ENCODE measurements around the gene RARS1. TPM values are rescaled to one million over a fixed set of nuclear protein-coding genes. Genes with fewer than 3 reads are reported as not detected.

The RARS1 gene
- total and polyA plus RNA-seq, 2 experiments from 2014 or later: 56.2 to 187 TPM

DNA sequence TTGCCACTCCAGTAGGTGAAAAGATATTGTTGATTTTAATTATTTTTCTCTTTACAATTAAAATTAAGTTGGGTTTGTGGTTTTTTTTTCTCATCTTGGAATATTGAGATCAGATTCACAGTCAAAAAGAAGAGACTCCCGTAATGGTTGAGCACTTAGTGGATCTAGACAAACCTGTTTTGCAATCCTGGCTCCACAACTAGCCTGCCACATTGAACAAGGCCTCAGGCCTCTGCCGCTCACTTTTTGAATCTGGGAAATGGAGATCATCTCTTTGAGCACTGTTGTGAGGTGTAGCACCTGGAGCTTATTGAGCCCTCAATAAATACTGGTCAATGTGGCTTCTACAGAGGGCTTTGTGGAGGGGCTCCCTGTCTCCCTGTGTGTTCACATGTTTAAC is 37.1 kb upstream of the RARS1 start:
- Histone ChIP-seq H3K4me1 (ENCODE audit: insufficient read depth) (no peaks in the 10 kb centered on the region), H3K27ac (no peak overlapping the region), H3K27me3 (no peaks in the 10 kb centered on the region), H3K4me3 (no peak overlapping the region), H3K36me3 (replicated peaks; ENCODE audit: insufficient read depth, low read depth) (no peaks in the 10 kb centered on the region), H3K79me2 (no peaks in the 10 kb centered on the region), H3K9me3 (ENCODE audit: low read depth) (no peaks in the 10 kb centered on the region), H3K9me2 (replicated peaks; ENCODE audit: insufficient read depth) (no peaks in the 10 kb centered on the region), H2AFZ (no peak overlapping the region), H3K4me2 (no peak overlapping the region), H4K20me1 (ENCODE audit: insufficient read depth, poor library complexity, severe bottlenecking) (no peaks in the 10 kb centered on the region)
- TF ChIP-seq EZH2 (IDR thresholded peaks at IDR 0.05; ENCODE audit: borderline replicate concordance) (no peak), EZH2phosphoT487 (IDR thresholded peaks at IDR 0.05; ENCODE audit: low read depth, severe bottlenecking, unreplicated experiment) (no peak)
- TF ChIP-seq, protein P1, sequence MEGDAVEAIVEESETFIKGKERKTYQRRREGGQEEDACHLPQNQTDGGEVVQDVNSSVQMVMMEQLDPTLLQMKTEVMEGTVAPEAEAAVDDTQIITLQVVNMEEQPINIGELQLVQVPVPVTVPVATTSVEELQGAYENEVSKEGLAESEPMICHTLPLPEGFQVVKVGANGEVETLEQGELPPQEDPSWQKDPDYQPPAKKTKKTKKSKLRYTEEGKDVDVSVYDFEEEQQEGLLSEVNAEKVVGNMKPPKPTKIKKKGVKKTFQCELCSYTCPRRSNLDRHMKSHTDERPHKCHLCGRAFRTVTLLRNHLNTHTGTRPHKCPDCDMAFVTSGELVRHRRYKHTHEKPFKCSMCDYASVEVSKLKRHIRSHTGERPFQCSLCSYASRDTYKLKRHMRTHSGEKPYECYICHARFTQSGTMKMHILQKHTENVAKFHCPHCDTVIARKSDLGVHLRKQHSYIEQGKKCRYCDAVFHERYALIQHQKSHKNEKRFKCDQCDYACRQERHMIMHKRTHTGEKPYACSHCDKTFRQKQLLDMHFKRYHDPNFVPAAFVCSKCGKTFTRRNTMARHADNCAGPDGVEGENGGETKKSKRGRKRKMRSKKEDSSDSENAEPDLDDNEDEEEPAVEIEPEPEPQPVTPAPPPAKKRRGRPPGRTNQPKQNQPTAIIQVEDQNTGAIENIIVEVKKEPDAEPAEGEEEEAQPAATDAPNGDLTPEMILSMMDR (IDR thresholded peaks at IDR 0.05; ENCODE audit: poor library complexity): no peak
- 70% methylated on average over 2 of the region's 2 CpGs for WGBS (ENCODE audit: low lambda C conversion rate, missing lambda C conversion rate)
- no peak for DNase-seq (ENCODE audit: low spot score)

GRCh38 chr5:168451565-168451964 is 34.7 kb upstream of the RARS1 start:
- H3K27ac ChIP-seq: no peak overlapping the region
- 84% methylated on average over 3 of the region's 3 CpGs for WGBS (ENCODE audit: low lambda C conversion rate, missing lambda C conversion rate)
- no peak overlapping the region for H3K4me2 ChIP-seq
- no peaks in the 10 kb centered on the region for H4K20me1 ChIP-seq (ENCODE audit: insufficient read depth, poor library complexity, severe bottlenecking)
- H3K9me2 ChIP-seq (replicated peaks; ENCODE audit: insufficient read depth): no peaks in the 10 kb centered on the region
- H3K27me3 ChIP-seq: no peaks in the 10 kb centered on the region
- DNase-seq (ENCODE audit: low spot score): no peak
- H3K9me3 ChIP-seq (ENCODE audit: low read depth): no peaks in the 10 kb centered on the region
- no peaks in the 10 kb centered on the region for H3K4me1 ChIP-seq (ENCODE audit: insufficient read depth)
- H3K79me2 ChIP-seq: no peaks in the 10 kb centered on the region
- no peak overlapping the region for H2AFZ ChIP-seq
- TF ChIP-seq EZH2 (IDR thresholded peaks at IDR 0.05; ENCODE audit: borderline replicate concordance) (no peak), EZH2phosphoT487 (IDR thresholded peaks at IDR 0.05; ENCODE audit: low read depth, severe bottlenecking, unreplicated experiment) (no peak)
- TF ChIP-seq, protein P1 (IDR thresholded peaks at IDR 0.05; ENCODE audit: poor library complexity): no peak
- no peaks in the 10 kb centered on the region for H3K36me3 ChIP-seq (replicated peaks; ENCODE audit: insufficient read depth, low read depth)
- no peak overlapping the region for H3K4me3 ChIP-seq

GRCh38 chr5:168455201-168455600 is 31.1 kb upstream of the RARS1 start:
- no peak overlapping the region for H3K4me3 ChIP-seq
- no peaks in the 10 kb centered on the region for H3K27me3 ChIP-seq
- H4K20me1 ChIP-seq (ENCODE audit: insufficient read depth, poor library complexity, severe bottlenecking): no peaks in the 10 kb centered on the region
- WGBS (ENCODE audit: low lambda C conversion rate, missing lambda C conversion rate): 96% methylated on average over 12 of the region's 12 CpGs
- no peak overlapping the region for H2AFZ ChIP-seq
- TF ChIP-seq EZH2 (IDR thresholded peaks at IDR 0.05; ENCODE audit: borderline replicate concordance) (no peak), EZH2phosphoT487 (IDR thresholded peaks at IDR 0.05; ENCODE audit: low read depth, severe bottlenecking, unreplicated experiment) (no peak)
- TF ChIP-seq, protein P1 (IDR thresholded peaks at IDR 0.05; ENCODE audit: poor library complexity): no peak
- H3K36me3 ChIP-seq (replicated peaks; ENCODE audit: insufficient read depth, low read depth): no peaks in the 10 kb centered on the region
- H3K4me1 ChIP-seq (ENCODE audit: insufficient read depth): no peaks in the 10 kb centered on the region
- H3K27ac ChIP-seq: no peak overlapping the region
- H3K9me3 ChIP-seq (ENCODE audit: low read depth): no peaks in the 10 kb centered on the region
- DNase-seq (ENCODE audit: low spot score): no peak
- H3K79me2 ChIP-seq: no peaks in the 10 kb centered on the region
- H3K9me2 ChIP-seq (replicated peaks; ENCODE audit: insufficient read depth): no peaks in the 10 kb centered on the region
- no peak overlapping the region for H3K4me2 ChIP-seq

DNA sequence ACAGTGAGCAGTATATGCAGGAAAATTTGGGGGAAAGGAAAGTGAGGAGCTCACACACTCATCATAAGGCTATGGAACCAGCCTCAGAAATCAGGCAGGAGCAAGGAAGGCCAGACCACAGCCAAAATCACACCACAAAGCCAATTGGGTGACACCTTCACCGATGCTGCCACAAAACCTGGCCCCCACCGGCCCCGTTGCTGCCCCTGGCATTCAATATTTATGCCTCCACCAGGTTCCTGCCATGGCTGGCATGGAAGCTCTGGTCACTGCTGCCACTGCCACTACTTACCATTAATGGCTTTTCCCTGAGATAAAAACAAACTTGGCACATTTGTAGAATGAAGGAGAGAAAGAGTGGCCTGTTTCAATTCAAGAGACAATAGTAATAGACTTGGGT is 28.7 kb upstream of the RARS1 start:
- H3K9me3 ChIP-seq (ENCODE audit: low read depth): no peaks in the 10 kb centered on the region
- H3K4me2 ChIP-seq: no peak overlapping the region
- H3K9me2 ChIP-seq (replicated peaks; ENCODE audit: insufficient read depth): no peaks in the 10 kb centered on the region
- DNase-seq (ENCODE audit: low spot score): no peak
- no peak overlapping the region for H3K27ac ChIP-seq
- H3K4me1 ChIP-seq (ENCODE audit: insufficient read depth): no peaks in the 10 kb centered on the region
- no peak overlapping the region for H3K4me3 ChIP-seq
- no peaks in the 10 kb centered on the region for H3K36me3 ChIP-seq (replicated peaks; ENCODE audit: insufficient read depth, low read depth)
- no peak overlapping the region for H2AFZ ChIP-seq
- H3K27me3 ChIP-seq: no peaks in the 10 kb centered on the region
- TF ChIP-seq, protein P1 (IDR thresholded peaks at IDR 0.05; ENCODE audit: poor library complexity): no peak
- TF ChIP-seq EZH2phosphoT487 (IDR thresholded peaks at IDR 0.05; ENCODE audit: low read depth, severe bottlenecking, unreplicated experiment): no peak
- H4K20me1 ChIP-seq (ENCODE audit: insufficient read depth, poor library complexity, severe bottlenecking): no peaks in the 10 kb centered on the region
- H3K79me2 ChIP-seq: no peaks in the 10 kb centered on the region
- WGBS (ENCODE audit: low lambda C conversion rate, missing lambda C conversion rate): 100% methylated on average over 3 of the region's 3 CpGs
